GM21447 (cell line): ENCODE data around the gene PIPOX.

Source experiments
- ATAC-seq: cut with Tn5 transposase; IDR thresholded peaks from one replicate; pipeline ENCODE4 v1.9.1; 2021; ENCODE audit not compliant: unreplicated experiment

PIPOX gene, protein sequence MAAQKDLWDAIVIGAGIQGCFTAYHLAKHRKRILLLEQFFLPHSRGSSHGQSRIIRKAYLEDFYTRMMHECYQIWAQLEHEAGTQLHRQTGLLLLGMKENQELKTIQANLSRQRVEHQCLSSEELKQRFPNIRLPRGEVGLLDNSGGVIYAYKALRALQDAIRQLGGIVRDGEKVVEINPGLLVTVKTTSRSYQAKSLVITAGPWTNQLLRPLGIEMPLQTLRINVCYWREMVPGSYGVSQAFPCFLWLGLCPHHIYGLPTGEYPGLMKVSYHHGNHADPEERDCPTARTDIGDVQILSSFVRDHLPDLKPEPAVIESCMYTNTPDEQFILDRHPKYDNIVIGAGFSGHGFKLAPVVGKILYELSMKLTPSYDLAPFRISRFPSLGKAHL

DNA sequence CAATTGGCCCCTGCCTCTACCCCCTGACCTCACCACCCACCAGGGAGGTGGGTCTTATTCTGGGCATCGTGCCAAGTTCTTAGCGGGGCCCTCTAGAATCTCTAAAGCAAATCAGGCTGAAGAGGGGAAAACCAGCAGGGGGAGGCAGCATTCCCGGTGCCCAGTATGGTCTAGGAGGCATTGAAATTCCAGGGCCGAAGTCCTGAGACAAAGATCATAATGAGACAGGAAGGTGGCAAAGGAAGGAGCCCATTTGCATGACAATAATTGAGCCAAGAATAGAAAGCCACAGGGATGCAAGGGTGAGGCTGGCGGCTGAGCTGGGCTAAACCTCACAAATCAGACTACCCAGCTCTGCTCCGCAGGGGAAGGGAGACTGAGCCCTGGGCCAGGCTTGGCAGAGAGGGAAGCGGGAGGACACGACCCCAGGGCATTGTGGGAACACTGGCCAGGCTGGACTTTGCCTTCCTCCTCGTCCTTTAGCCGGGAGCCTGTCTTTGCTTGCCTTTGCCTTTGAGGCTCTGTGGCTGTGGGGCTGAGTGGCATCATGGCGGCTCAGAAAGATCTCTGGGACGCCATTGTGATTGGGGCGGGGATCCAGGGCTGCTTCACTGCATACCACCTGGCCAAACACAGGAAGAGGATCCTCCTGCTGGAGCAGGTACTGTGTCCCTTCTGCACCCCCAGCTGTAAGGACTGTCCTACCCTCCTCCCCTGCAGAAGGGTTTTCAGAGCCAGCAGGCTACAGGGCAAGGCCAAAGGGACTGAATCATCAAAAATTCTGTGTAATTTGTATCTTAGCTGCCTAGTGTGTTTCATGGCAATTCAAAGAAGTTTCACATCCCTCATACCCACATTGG lies at the start of gene PIPOX:
TSS of gene PIPOX (plus strand) at position 463 of the 860 bp plus-strand sequence. CDS start at position 548, 85 bp downstream.
- no peak for ATAC-seq

- no peak for ATAC-seq
Measured at GRCh38 chr17:28993645-28994426, 49.1 kb upstream of the PIPOX start.

DNA sequence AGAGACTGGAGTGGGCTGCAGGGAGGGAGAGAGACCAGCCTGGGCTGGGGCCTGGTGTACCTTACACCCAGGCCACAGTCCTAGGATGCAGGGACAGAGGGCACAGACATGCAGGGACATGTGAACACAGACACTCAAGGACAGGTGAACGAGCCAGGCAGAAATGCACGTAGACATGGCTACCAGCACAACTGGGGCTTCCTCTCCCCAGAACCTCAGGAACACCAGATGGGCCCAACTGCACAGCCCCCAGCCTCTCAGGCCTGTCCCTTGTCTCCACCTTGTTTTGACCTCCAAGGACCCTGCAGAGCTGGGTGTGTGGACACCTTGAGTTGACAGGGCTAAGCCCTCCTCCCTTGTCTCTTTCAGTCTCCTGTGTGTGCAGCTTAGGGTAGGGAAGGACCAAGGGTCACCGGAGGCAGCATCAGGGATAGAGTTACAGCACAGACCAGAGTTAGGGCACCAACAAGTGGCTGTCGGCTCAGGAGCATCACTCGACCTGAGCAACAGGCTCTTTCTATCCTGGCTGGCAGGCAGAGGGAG lies 46.3 kb upstream of the PIPOX start:
- no peak for ATAC-seq

DNA sequence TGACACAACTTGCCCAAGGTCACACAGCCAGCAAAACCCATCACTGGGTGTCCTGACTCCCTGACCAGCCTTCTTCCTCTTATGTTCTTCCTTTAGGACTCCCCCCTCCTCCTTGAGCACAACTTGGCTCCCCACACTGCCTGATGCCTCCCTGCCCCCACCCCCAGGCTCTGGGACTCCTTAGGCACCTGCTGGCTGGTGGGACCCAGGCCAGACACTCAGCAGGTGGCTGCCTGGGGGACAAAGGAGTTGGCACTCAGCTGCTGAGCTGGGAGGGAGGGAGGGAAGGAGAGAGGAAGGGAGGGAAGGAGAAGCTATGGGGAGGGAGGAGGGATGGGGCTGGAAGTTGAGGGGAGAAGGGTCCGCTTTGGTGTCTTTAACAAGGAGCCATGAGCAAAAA lies 45.1 kb upstream of the PIPOX start:
- no peak for ATAC-seq

DNA sequence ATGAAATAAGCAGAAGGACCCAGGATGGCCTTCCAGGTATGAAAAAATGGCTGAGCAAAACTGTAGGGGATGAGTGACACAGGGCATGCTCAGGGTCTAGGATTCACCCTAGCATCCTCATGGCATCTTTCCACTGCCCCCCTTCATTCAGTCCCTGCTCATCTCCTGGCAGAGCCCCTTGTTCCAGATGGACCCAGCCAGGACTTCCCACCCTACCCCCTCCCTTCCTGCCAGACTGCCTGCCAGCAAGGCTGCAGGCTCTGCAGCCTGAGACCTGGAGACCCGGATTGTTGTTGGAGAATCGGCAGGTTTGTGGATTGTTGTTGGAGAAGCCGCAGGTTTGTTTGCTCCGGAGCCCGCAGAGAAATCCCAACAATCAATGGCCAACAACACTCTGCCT lies 43.7 kb upstream of the PIPOX start:
- no peak for ATAC-seq

DNA sequence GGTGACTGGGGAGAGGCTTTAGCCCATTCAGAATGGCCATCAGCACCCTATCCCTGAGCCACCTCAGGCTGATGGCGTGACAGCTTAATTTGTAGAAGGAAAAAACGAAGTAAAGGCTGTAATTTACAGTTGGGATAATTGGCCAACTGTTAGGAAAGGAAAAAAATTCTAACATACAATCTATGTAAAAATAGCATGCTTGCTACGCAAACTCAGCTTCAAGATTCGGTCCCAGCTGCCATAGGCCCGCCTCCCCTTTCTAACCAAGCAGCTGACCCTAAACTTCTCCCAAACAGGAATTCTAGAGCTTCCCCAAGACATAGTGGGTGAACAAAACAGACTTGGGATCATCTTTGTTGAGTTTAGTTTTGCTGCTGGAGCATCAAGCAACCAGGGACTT lies 42.0 kb upstream of the PIPOX start:
- ATAC-seq: no peak

DNA sequence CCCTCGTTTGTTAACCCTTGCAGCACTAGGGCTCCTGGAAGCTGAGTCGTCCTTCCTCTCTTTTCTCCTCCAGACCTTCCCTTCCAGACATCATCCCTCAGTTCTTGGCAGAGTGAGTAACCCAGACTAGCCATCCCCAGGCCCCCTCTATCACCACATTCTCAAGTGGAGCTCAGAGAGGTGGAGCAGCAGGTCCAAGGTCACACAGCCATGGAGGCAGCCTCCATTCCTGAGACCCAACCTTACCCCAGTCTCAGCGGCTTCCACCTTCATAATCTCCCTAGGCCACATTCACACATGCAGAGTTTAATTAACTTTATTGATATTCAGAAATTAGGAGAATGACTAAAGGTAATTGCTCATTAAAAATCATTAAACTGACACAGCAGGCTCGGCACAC lies 40.1 kb upstream of the PIPOX start:
- no peak for ATAC-seq

- ATAC-seq: no peak
Measured at GRCh38 chr17:29003289-29003688, 39.7 kb upstream of the PIPOX start.

DNA sequence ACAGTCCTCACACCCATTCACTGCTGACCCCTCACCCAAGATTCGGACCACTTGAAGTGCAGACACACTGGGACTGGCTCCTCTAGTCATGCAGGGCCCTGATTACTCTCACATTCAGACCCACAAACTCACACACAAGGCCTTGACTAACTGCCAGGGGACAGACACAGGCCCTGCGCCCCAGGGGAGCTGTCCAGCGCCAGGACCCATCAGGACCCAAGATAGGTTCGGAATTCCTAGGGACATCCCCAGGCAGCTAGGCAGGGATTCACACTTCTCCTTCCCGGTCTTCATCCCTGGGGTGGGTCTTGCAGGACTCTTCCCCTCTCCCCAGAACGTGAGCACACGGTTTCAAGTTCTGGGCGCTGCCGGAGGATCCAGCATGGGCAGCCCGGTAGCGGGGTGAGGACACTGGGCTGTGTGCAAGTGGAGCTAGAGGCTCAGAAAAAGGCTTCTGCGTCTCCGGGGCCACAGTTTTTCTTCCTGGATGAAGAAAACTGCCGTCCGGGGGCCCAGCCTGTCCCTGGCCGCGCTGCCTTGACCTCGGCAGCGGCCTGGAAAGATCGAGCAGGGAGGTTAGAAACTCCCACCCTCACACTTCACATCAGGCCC lies 38.8 kb upstream of the PIPOX start:
- no peak for ATAC-seq

DNA sequence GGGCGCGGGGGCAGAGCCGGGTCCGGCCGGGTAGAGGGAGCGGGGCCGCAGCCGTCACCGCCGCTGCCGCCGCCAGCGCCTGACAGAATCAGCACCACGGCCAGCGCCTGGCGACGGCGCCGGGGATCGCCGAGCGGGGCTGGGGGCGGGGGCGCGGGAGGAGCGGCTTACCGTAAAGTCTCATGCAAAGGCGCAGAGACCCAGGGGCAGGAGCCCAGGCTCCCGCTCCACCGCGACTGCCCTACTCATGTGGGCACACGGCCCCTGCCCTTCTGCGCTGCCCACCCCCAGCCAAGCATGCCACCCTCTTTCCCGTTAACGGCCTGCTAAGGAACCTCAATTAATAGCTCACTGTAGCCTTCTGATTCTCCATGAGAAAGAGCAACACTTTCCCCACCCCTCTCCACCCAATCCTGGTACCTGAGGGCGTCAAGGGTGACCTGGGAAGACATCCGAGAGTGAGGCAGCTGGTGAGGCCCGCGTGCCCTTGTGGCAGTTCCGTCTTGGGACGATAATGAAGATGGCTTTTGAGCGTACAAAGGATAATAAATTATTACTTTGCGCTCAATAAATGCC lies 36.9 kb upstream of the PIPOX start, which contains the start of gene SEZ6:
TSS of gene SEZ6 (minus strand) at position 98 of the 576 bp plus-strand sequence. CDS start 164 bp downstream, outside the sequence.
- no peak for ATAC-seq

GRCh38 chr17:29007456-29007855 lies 35.5 kb upstream of the PIPOX start:
- no peak for ATAC-seq

DNA sequence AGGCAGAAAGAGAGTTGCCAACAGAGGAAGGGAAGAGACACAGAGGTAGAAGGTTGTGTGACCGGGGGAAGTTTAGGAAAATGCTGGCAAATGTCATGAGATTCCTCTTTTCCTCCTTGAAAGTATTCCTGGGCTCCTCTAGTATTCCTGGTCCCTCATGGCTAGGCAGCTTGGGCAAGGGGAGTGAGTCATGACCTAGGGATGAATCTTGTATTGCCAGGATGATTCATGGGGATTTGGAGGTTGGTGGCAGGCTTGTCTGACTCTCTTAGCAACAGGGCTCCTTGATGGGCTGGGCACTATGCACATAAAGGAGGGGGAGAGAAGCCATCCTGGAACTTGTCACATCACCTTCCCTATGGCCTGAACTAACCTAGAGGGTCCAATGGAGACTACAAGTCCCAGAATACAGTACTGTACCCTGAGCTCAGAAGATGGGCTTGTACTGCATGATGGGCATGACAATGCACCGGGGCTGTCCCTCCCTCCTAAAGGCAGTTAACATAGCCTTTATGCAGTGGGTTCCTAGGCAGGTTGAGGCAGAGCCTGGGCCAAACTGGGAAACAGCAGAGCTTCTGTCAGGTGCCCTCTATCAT lies 35.0 kb upstream of the PIPOX start:
- ATAC-seq: no peak

GRCh38 chr17:29008591-29008990 lies 34.4 kb upstream of the PIPOX start:
- no peak for ATAC-seq

GRCh38 chr17:29010129-29010528 lies 32.8 kb upstream of the PIPOX start:
- ATAC-seq: no peak

DNA sequence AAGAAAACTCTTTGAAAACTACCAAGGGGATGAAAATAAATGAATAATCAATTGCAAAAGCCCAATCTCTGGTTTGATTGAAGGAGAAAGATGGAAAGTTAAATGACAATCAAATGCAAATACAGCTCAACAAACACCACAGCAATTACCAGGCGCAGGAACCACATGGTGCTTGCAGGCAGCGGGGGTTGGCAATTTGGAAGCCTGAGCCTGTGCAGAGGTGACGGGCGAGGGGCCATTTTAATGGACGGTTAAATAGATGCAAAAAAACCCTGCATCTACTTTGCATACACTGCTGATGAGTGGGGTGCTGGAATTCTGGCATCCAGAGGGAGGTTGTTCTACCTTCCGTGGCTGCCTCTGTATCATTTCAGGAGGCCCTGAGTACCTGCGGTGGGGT lies 32.4 kb upstream of the PIPOX start:
- no peak for ATAC-seq

GRCh38 chr17:29012535-29012934 lies 30.4 kb upstream of the PIPOX start:
- no peak for ATAC-seq

DNA sequence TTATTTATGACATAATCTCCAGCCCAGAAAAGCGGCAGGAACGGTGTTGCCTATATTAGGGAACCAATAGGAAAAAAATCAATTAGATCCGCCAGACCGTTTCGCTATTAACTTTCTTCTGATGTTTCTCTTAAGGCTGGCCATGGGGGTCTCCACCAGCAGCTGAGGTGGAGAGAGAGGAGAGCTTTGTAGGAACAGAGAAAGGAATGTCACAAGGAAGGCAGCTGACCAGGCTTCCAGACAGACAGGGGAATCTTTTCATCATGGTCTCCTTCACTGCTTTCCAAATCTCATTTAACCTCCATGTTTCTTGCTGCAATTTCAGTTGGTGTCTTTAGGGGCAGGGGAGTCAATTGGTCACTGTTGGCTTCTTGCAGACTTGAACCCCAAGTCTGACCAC lies 28.2 kb upstream of the PIPOX start:
- no peak for ATAC-seq

GRCh38 chr17:29016345-29017210 lies 26.4 kb upstream of the PIPOX start:
- ATAC-seq: no peak
